Activated CD4-positive, alpha-beta memory T cell treated with anti-CD3 and anti-CD28 coated beads, Interleukin-2, amount 10 ng/mL, durations not matched to agents 7 days and 5 days (primary cell): ENCODE data around the gene CDC45. TPM values are rescaled to one million over a fixed set of nuclear protein-coding genes. Genes with fewer than 3 reads are reported as not detected.

Source experiments
- CTCF ChIA-PET: fragments of 350-600 bp; sonication (Branson Sonifier 250); formaldehyde crosslinking; loops from one replicate; lab custom pipeline; 2021; ENCODE audit warnings: antibody characterized with exemption, inconsistent platforms; lab: Charles Lee
- POLR2A ChIA-PET: fragments of 350-600 bp; sonication (Branson Sonifier 250); formaldehyde crosslinking; loops from one replicate; lab custom pipeline; 2021; ENCODE audit warnings: antibody characterized with exemption; lab: Charles Lee
- DNase-seq: peaks from one replicate; pipeline ENCODE4 v3.0.0-alpha.2; 2020
- H3K27ac Mint-ChIP-seq: one replicate; pipeline ENCODE4 v1.8.0; 2021; ENCODE audit warnings: mild to moderate bottlenecking, mixed read lengths
- H3K27me3 Mint-ChIP-seq: one replicate; pipeline ENCODE4 v1.8.0; 2021; ENCODE audit warnings: mixed read lengths
- H3K36me3 Mint-ChIP-seq: one replicate; pipeline ENCODE4 v1.8.0; 2021; ENCODE audit warnings: low read depth, mixed read lengths
- H3K4me1 Mint-ChIP-seq: one replicate; pipeline ENCODE4 v1.8.0; 2021; ENCODE audit warnings: mixed read lengths
- H3K4me3 Mint-ChIP-seq: one replicate; pipeline ENCODE4 v1.8.0; 2021; ENCODE audit warnings: mild to moderate bottlenecking, mixed read lengths
- H3K9me3 Mint-ChIP-seq: one replicate; pipeline ENCODE4 v1.8.0; 2021; ENCODE audit warnings: mixed read lengths
- total RNA-seq, 2 experiments: library from RNA; stranded (reverse); gene quantifications; one replicate each; pipeline ENCODE4 v1.2.3, GENCODE V29; 2021

CDC45 gene
- total RNA-seq, 2 experiments from 2014 or later = 53.2 to 56.2 TPM

DNA sequence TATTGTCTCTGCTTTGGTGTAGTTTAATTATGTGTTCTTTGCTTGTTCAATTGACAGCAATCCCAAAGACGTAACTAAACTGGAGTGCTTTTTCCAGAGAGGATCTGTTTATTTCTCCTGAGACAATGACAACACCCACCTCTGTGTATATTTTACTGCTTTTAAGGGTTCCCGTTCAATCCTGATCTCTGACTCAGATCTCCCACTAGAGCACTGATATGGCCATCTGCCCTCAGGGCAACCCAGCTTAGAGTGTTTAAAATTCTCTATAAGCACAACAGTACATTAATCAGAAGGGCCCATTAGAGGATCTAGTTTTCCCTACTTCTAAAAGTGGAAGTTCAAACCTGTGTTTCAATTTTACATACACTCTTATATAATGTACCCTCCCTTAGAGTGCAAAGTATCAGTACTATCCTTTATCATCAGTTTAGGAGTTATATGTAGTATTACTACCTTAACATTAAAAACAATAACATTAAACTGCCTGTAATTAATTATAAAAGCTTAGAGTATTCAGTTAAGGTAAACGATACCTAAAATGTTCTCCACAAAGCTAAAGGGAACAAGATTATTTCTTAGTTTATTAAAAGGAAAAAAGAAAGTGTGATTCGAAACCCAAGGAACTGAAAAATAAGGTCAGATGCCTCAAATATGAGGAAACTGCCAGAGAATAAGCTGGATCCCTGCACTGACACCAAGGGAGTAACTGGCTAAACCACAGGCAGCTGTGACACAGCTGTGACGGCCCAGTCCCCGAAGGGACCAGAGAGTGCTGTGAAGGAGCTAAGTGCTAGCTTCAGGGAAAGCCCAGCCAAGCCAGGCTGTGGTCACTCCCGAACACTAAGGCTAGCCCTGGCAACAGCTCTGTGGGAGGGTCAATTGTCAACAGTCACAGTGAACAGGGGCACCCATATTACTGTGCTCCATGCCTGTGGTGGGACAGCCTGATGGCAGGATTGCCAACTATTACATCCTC is 15.9 kb upstream of the CDC45 start:
- CTCF ChIA-PET = interaction anchor here (0.9 to 1.0 kb wide), 3 partner anchors 11 to 167 kb away, joined by 3 to 4 read pairs (median 3); no protein-coding TSS in a partner anchor
- Mint-ChIP-seq H3K4me1 (peaks cover 14% of the 10 kb centered on the region), H3K36me3 (peaks cover 64% of the 10 kb centered on the region), H3K4me3 (no peak overlapping the region), H3K27me3 (no peaks in the 10 kb centered on the region), H3K27ac (peak overlapping the region; percentile 33), H3K9me3 (no peaks in the 10 kb centered on the region)
- POLR2A ChIA-PET = interaction anchor here (0.7 to 1.5 kb wide), 5 partner anchors 9 to 181 kb away, joined by 3 to 7 read pairs (median 3); partner anchors contain the start of gene CDC45
- no peak for DNase-seq

- DNase-seq = no peak
- no peaks in the 10 kb centered on the region for H3K9me3 Mint-ChIP-seq
- peaks cover 14% of the 10 kb centered on the region for H3K4me1 Mint-ChIP-seq
- H3K36me3 Mint-ChIP-seq = peaks cover 70% of the 10 kb centered on the region
- H3K27me3 Mint-ChIP-seq = no peaks in the 10 kb centered on the region
- CTCF ChIA-PET = interaction anchor here (0.6 to 1.0 kb wide), 3 partner anchors 10 to 166 kb away, joined by 3 read pairs; no protein-coding TSS in a partner anchor
- peak overlapping the region; percentile 24 for H3K27ac Mint-ChIP-seq
- H3K4me3 Mint-ChIP-seq = no peak overlapping the region
- POLR2A ChIA-PET = interaction anchor here (0.7 to 1.5 kb wide), 6 partner anchors 10 to 181 kb away, joined by 3 to 7 read pairs (median 4); partner anchors contain the start of genes CDC45 and HIRA
Observed at GRCh38 chr22:19464546-19464945, 15.2 kb upstream of the CDC45 start.

GRCh38 chr22:19464975-19465374 is 14.7 kb upstream of the CDC45 start:
- no peak for DNase-seq
- peaks cover 74% of the 10 kb centered on the region for H3K36me3 Mint-ChIP-seq
- no peaks in the 10 kb centered on the region for H3K9me3 Mint-ChIP-seq
- ChIA-PET POLR2A (interaction anchor here (0.7 to 1.5 kb wide), 6 partner anchors 10 to 182 kb away, joined by 3 to 7 read pairs (median 4); partner anchors contain the start of genes CDC45 and HIRA), CTCF (interaction anchor here (0.6 to 1.5 kb wide), 2 partner anchors 11 to 14 kb away, joined by 3 read pairs; no protein-coding TSS in a partner anchor)
- no peaks in the 10 kb centered on the region for H3K27me3 Mint-ChIP-seq
- H3K4me1 Mint-ChIP-seq = peaks cover 14% of the 10 kb centered on the region
- H3K27ac Mint-ChIP-seq = peak overlapping the region; percentile 24
- no peak overlapping the region for H3K4me3 Mint-ChIP-seq

- Mint-ChIP-seq H3K4me3 (no peak overlapping the region), H3K4me1 (peaks cover 14% of the 10 kb centered on the region), H3K27ac (no peak overlapping the region), H3K9me3 (no peaks in the 10 kb centered on the region), H3K27me3 (no peaks in the 10 kb centered on the region), H3K36me3 (peaks cover 74% of the 10 kb centered on the region)
- ChIA-PET POLR2A (interaction anchor here (1.5 to 2.7 kb wide), 2 partner anchors 11 to 19 kb away, joined by 4 to 9 read pairs; partner anchors contain the start of gene C22orf39), CTCF (interaction anchor here (1.5 to 1.6 kb wide), 2 partner anchors 11 to 12 kb away, joined by 3 read pairs; no protein-coding TSS in a partner anchor)
- no peak for DNase-seq
Observed at GRCh38 chr22:19466126-19466716, 13.5 kb upstream of the CDC45 start.

GRCh38 chr22:19466848-19467752 is 12.6 kb upstream of the CDC45 start:
- CTCF ChIA-PET = interaction anchor here (1.5 to 1.6 kb wide), 2 partner anchors 10 to 13 kb away, joined by 3 read pairs; no protein-coding TSS in a partner anchor
- peaks cover 81% of the 10 kb centered on the region for H3K36me3 Mint-ChIP-seq
- DNase-seq = no peak

GRCh38 chr22:19467912-19468311 is 11.8 kb upstream of the CDC45 start:
- POLR2A ChIA-PET = interaction anchor here (1.1 to 2.7 kb wide), 3 partner anchors 10 to 12 kb away, joined by 4 to 9 read pairs (median 6); partner anchors contain the start of gene CDC45
- Mint-ChIP-seq H3K36me3 (peaks cover 83% of the 10 kb centered on the region), H3K27ac (no peak overlapping the region), H3K9me3 (no peaks in the 10 kb centered on the region), H3K4me1 (peaks cover 14% of the 10 kb centered on the region), H3K4me3 (no peak overlapping the region), H3K27me3 (no peaks in the 10 kb centered on the region)
- no peak for DNase-seq
- CTCF ChIA-PET = no interaction called here

More at GRCh38 chr22:19466848-19467752, 12.6 kb upstream of the CDC45 start:
- Mint-ChIP-seq H3K9me3 (no peaks in the 10 kb centered on the region), H3K4me3 (no peak overlapping the region), H3K27ac (no peak overlapping the region), H3K4me1 (peaks cover 14% of the 10 kb centered on the region), H3K27me3 (no peaks in the 10 kb centered on the region)
- POLR2A ChIA-PET = interaction anchor here (1.5 to 2.7 kb wide), 3 partner anchors 9 to 20 kb away, joined by 4 to 9 read pairs (median 4); partner anchors contain the start of gene C22orf39

DNA sequence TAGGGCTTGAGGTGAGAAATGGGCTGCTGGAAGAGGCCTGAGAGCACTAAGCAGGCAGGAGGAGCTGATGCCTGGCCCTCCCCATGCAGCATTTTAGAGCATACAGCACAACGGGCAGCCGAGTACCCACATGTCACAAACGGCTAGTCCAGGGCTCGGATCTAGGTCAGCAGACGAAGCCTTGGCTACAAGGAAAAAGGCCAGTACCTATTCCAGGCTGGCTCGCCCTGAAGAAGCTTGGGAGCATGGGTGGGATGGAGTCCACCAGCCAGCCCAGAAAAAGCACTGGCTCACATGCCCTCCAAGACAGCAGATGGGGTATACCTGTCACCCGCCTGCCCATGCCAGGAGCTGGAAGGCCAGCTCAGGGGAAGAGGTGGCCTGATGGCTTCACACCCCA is 10.3 kb upstream of the CDC45 start:
- no peak overlapping the region for H3K27ac Mint-ChIP-seq
- no peak for DNase-seq
- ChIA-PET CTCF (no interaction called here), POLR2A (interaction anchor here (1.6 kb wide), 1 partner anchor 10 kb away, joined by 5 read pairs; the partner anchor contains the start of genes CDC45 and UFD1)
- no peaks in the 10 kb centered on the region for H3K27me3 Mint-ChIP-seq
- peaks cover 12% of the 10 kb centered on the region for H3K4me1 Mint-ChIP-seq
- H3K36me3 Mint-ChIP-seq = peaks cover 84% of the 10 kb centered on the region
- H3K4me3 Mint-ChIP-seq = no peak overlapping the region
- H3K9me3 Mint-ChIP-seq = no peaks in the 10 kb centered on the region

DNA sequence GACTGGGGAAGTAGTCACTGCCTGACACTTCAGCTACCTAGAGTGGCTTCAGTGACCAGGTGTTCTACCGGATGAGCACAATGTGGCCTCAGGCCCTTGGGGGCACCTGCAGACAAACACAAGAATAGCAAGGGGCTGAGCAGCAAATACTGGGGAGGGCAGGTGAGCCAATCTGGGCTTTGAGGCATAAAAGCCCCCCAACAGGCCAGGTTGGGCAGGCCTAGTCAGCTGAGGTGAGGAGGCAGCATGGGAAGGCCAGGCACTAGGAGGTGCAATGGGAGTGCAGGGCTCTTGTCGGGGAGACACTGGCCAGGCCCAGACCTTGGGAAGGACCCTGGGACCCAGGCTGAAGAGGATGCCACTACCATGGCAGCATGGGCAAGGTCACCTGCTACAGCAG is 9.7 kb upstream of the CDC45 start:
- Mint-ChIP-seq H3K27me3 (no peaks in the 10 kb centered on the region), H3K27ac (no peak overlapping the region), H3K9me3 (no peaks in the 10 kb centered on the region), H3K36me3 (peaks cover 78% of the 10 kb centered on the region), H3K4me3 (no peak overlapping the region), H3K4me1 (peaks cover 6% of the 10 kb centered on the region)
- ChIA-PET CTCF (no interaction called here), POLR2A (interaction anchor here (1.6 kb wide), 1 partner anchor 10 kb away, joined by 5 read pairs; the partner anchor contains the start of genes CDC45 and UFD1)
- DNase-seq = no peak

DNA sequence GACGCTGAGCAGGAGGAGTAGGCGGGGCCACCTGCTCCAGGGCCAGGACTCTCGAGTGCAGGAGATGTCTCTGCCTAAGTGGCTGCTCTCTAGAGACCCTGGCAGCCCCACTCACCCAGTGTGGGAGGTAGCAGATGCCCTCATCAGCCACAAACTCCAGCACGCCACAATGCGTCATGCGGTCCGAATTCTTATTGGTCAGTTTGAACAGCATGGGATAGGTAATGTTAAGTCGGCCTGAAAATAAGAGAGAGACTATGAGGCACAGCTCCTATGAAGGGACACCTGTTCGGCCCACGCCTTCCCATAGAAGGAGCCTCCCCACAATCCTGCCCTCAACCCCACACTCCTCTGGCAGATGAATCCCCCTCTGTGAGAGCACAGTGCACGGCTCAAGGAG is 8.1 kb upstream of the CDC45 start:
- Mint-ChIP-seq H3K36me3 (peaks cover 78% of the 10 kb centered on the region), H3K4me1 (peaks cover 9% of the 10 kb centered on the region), H3K27me3 (no peaks in the 10 kb centered on the region), H3K9me3 (no peaks in the 10 kb centered on the region), H3K4me3 (no peak overlapping the region), H3K27ac (no peak overlapping the region)
- no peak for DNase-seq
- POLR2A ChIA-PET = interaction anchor here (1.5 kb wide), 1 partner anchor 19 kb away, joined by 3 read pairs; no protein-coding TSS in a partner anchor
- CTCF ChIA-PET = no interaction called here

GRCh38 chr22:19472233-19472632 is 7.5 kb upstream of the CDC45 start:
- H3K36me3 Mint-ChIP-seq = peaks cover 71% of the 10 kb centered on the region
- H3K27me3 Mint-ChIP-seq = no peaks in the 10 kb centered on the region
- H3K4me3 Mint-ChIP-seq = no peak overlapping the region
- no peak overlapping the region for H3K27ac Mint-ChIP-seq
- CTCF ChIA-PET = interaction anchor here (0.5 to 1.4 kb wide), 2 partner anchors 13 to 160 kb away, joined by 3 to 5 read pairs; no protein-coding TSS in a partner anchor
- peaks cover 12% of the 10 kb centered on the region for H3K4me1 Mint-ChIP-seq
- no peaks in the 10 kb centered on the region for H3K9me3 Mint-ChIP-seq
- no peak for DNase-seq
- POLR2A ChIA-PET = interaction anchor here (1.5 kb wide), 1 partner anchor 20 kb away, joined by 3 read pairs; no protein-coding TSS in a partner anchor

DNA sequence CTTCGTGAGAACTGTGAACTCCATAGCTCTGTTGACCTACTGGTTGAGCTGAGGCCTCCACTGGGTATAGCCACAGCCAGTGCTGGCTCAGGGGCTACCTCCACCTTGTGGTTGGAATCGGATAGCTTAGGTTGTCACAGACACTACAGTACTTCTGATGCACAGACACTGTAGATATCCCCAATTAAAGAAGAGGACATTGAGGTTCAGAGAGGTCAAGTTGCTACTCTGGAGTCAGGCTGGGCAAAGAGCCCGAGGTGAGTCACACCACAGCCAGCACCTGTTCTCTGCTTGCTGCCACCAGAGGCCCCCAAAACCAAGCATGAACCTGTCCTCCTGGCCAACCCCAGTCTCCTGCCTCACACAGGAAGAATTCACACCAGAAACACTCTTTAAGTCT is 6.1 kb upstream of the CDC45 start:
- peaks cover 19% of the 10 kb centered on the region for H3K4me1 Mint-ChIP-seq
- H3K27me3 Mint-ChIP-seq = no peaks in the 10 kb centered on the region
- no peak for DNase-seq
- CTCF ChIA-PET = interaction anchor here (1.4 kb wide), 2 partner anchors 159 to 294 kb away, joined by 3 to 5 read pairs; no protein-coding TSS in a partner anchor
- POLR2A ChIA-PET = interaction anchor here (1.2 kb wide), 1 partner anchor 39 kb away, joined by 4 read pairs; no protein-coding TSS in a partner anchor
- no peak overlapping the region for H3K4me3 Mint-ChIP-seq
- H3K36me3 Mint-ChIP-seq = peaks cover 58% of the 10 kb centered on the region
- H3K9me3 Mint-ChIP-seq = no peaks in the 10 kb centered on the region
- H3K27ac Mint-ChIP-seq = no peak overlapping the region
